ENCODE results near the gene SLC16A6. TPM values are rescaled to one million over a fixed set of nuclear protein-coding genes. Genes with fewer than 3 reads are reported as not detected.
"Not testable (repeated sequence)": the region's sequence is repeated elsewhere in the genome, so short reads cannot be mapped to it uniquely, and the experiment has no call there.

SLC16A6 gene
- total and polyA plus RNA-seq, 2 of the 4 experiments (the other 2 are of a cell fraction), result 0.22 to 0.54 TPM

DNA sequence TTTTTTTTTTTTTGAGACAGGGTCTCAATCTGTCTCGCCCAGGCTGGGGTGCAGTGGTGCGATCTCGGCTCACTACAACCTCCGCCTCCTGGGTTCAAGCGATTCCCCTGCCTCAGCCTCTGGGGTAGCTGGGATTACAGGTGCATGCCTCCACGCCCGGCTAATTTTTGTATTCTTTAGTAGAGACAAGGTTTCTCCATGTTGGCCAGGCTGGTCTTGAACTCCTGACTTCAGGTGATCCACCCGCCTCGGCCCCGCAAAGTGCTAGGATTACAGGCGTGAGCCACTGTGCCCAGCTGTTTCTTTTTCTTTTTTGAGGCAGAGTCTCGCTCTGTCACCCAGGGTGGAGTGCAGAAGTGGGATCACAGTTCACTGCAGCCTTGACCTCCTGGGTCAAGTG lies 70.1 kb downstream of the SLC16A6 start:
- H3K23ac ChIP-seq (ENCODE audit: low read depth, low read length); H3K4me1 ChIP-seq (ENCODE audit: control insufficient read depth, insufficient read depth, low read length); H3K9ac ChIP-seq (ENCODE audit: low read depth, low read length); H3K36me3 ChIP-seq (ENCODE audit: control insufficient read depth, insufficient read depth, low read length); H2BK15ac ChIP-seq (ENCODE audit: low read depth, low read length); ATAC-seq (ENCODE audit: low read depth); H3K56ac ChIP-seq (ENCODE audit: extremely low read depth, insufficient read depth, low read length); POLR2A ChIA-PET (ENCODE audit: unreplicated experiment); H3K14ac ChIP-seq (replicated peaks; ENCODE audit: low read depth, low read length); H3K27me3 ChIP-seq (ENCODE audit: control insufficient read depth, insufficient read depth, low read length); H4K5ac ChIP-seq (ENCODE audit: low read depth, low read length); H3K4me3 ChIP-seq (ENCODE audit: insufficient read depth, low read depth, low read length); H3K18ac ChIP-seq (ENCODE audit: low read depth, low read length); H4K20me1 ChIP-seq (ENCODE audit: insufficient read depth, low read length); H2BK20ac ChIP-seq (ENCODE audit: low read depth, low read length); dilution Hi-C loops (cut with HindIII; ENCODE audit: low sequenced_read_pairs, unreplicated experiment); H2AK9ac ChIP-seq (replicated peaks; ENCODE audit: low read depth, low read length, poor library complexity); intact Hi-C loops (cut with micrococcal nuclease); H2BK5ac ChIP-seq (ENCODE audit: low read depth, low read length, poor library complexity, severe bottlenecking); CTCF ChIA-PET; H2AFZ ChIP-seq (replicated peaks; ENCODE audit: low read length, poor library complexity); H2AK5ac ChIP-seq (ENCODE audit: low read depth, low read length); H3K79me1 ChIP-seq (ENCODE audit: low read depth in 1 of 2, low read length in 2 of 2); DNase-seq; H3K9me3 ChIP-seq (ENCODE audit: control insufficient read depth, insufficient read depth, low read length); H4K91ac ChIP-seq (ENCODE audit: insufficient read depth, low read depth, low read length); H3K9me1 ChIP-seq (ENCODE audit: insufficient read depth, low read length); H3K27ac ChIP-seq (ENCODE audit: insufficient read depth, low read length); H2BK120ac ChIP-seq (ENCODE audit: low read depth, low read length); H3K4me2 ChIP-seq (ENCODE audit: low read depth, low read length); BruUV-seq (replicated peaks); in situ Hi-C loops (cut with MboI; ENCODE audit: low sequenced_read_pairs); H3K4ac ChIP-seq (ENCODE audit: low read depth, low read length); H4K8ac ChIP-seq (ENCODE audit: low read depth in 2 of 2, low read length in 2 of 2): not testable (repeated sequence)
- no CpG with 5 or more reads among the region's 12 CpGs for WGBS, 2 experiments (ENCODE audit: extremely low coverage in 2 of 2, insufficient read length in 1 of 2)

DNA sequence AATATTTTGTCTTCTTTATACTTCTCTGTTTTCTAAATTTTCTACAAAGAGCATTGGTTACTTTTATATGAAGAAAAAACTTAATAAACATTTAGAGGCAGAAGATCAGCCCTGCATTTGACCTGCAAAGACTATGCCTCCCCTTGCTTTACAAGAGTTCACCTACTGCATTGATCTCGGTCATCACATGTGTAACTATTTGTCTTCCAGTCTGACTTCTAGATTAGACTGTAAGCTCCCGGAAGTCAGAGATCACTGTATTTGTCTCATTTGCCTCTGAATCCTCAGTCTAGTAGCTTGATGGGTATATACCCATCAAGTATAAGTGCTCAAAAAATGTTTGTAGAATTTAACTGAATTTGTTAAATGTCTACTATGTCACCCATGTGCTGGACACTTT lies 70.7 kb downstream of the SLC16A6 start:
- POLR2A ChIA-PET (ENCODE audit: unreplicated experiment); BruUV-seq (replicated peaks); in situ Hi-C loops (cut with MboI; ENCODE audit: low sequenced_read_pairs); H4K8ac ChIP-seq (ENCODE audit: low read depth in 2 of 2, low read length in 2 of 2); H3K4me3 ChIP-seq (ENCODE audit: insufficient read depth, low read depth, low read length); H3K4me1 ChIP-seq (ENCODE audit: control insufficient read depth, insufficient read depth, low read length); H3K79me1 ChIP-seq (ENCODE audit: low read depth in 1 of 2, low read length in 2 of 2); H2AK9ac ChIP-seq (replicated peaks; ENCODE audit: low read depth, low read length, poor library complexity); H4K5ac ChIP-seq (ENCODE audit: low read depth, low read length); H3K4ac ChIP-seq (ENCODE audit: low read depth, low read length); H2BK120ac ChIP-seq (ENCODE audit: low read depth, low read length); H2AFZ ChIP-seq (replicated peaks; ENCODE audit: low read length, poor library complexity); H3K14ac ChIP-seq (replicated peaks; ENCODE audit: low read depth, low read length); H3K18ac ChIP-seq (ENCODE audit: low read depth, low read length); H3K4me2 ChIP-seq (ENCODE audit: low read depth, low read length); H3K9me3 ChIP-seq (ENCODE audit: control insufficient read depth, insufficient read depth, low read length); H3K36me3 ChIP-seq (ENCODE audit: control insufficient read depth, insufficient read depth, low read length); H2BK15ac ChIP-seq (ENCODE audit: low read depth, low read length); intact Hi-C loops (cut with micrococcal nuclease); DNase-seq; H3K56ac ChIP-seq (ENCODE audit: extremely low read depth, insufficient read depth, low read length); H3K27ac ChIP-seq (ENCODE audit: insufficient read depth, low read length); H2AK5ac ChIP-seq (ENCODE audit: low read depth, low read length); dilution Hi-C loops (cut with HindIII; ENCODE audit: low sequenced_read_pairs, unreplicated experiment); H2BK5ac ChIP-seq (ENCODE audit: low read depth, low read length, poor library complexity, severe bottlenecking); H3K9ac ChIP-seq (ENCODE audit: low read depth, low read length); H4K91ac ChIP-seq (ENCODE audit: insufficient read depth, low read depth, low read length); H4K20me1 ChIP-seq (ENCODE audit: insufficient read depth, low read length); H3K27me3 ChIP-seq (ENCODE audit: control insufficient read depth, insufficient read depth, low read length); ATAC-seq (ENCODE audit: low read depth); H3K23ac ChIP-seq (ENCODE audit: low read depth, low read length); H3K9me1 ChIP-seq (ENCODE audit: insufficient read depth, low read length); H2BK20ac ChIP-seq (ENCODE audit: low read depth, low read length): not testable (repeated sequence)
- CTCF ChIA-PET, result interaction anchor here (0.5 kb wide), 1 partner anchor 15 kb away, joined by 6 read pairs; no protein-coding TSS in a partner anchor
- no CpG with 5 or more reads among the region's 2 CpGs for WGBS, 2 experiments (ENCODE audit: extremely low coverage in 2 of 2, insufficient read length in 1 of 2)
